ENCODE results near the gene FKBP11.

DNA sequence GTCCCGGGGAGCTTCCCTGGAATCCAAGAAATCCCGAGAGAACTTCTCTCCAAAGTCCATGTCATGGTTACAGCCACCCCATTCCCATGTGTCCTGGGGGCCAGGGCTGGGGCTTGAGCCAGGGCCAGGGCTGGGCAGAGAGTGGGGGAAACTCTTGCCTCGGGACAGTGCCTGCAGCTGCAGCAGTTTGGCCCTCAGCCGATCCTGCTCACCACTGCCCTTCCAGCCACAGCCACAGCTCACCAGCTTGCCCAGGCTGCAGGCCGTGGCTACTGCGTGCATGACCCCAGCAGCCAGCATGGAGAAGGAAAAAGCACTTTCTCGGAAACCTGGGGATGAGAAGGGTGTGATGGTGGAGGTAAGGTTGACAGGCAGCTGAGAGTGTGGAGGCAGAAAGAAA, 42.7 kb upstream of the FKBP11 start:
- no peak for TF ChIP-seq CTCF (IDR thresholded peaks at IDR 0.05)
- no peak for TF ChIP-seq POLR2AphosphoS5 (IDR thresholded peaks at IDR 0.05)
- no peak for TF ChIP-seq POLR2A (IDR thresholded peaks at IDR 0.05)
- no peak for TF ChIP-seq EP300 (IDR thresholded peaks at IDR 0.05; ENCODE audit: low read depth)

Measured in transverse colon (tissue), 4 donors.